K562 (cell line): ENCODE measurements around the gene ACTR3C. TPM values are rescaled to one million over a fixed set of nuclear protein-coding genes. Genes with fewer than 3 reads are reported as not detected.
A peak's percentile ranks its signal among the peaks of the same experiment; 100 is the strongest.

Source experiments
- ATAC-seq: fragments of 200-7000 bp; cut with Tn5 transposase; 3 replicates; pipeline ENCODE4 v1.9.1; 2020; ENCODE audit warnings: moderate library complexity
- Bru-seq: library from RNA; stranded (reverse); fragments of 400-500 nt; gene quantifications from one replicate; lab custom pipeline; 2021; lab: Mats Ljungman, UMichigan
- BruChase-seq, 2 experiments: library from RNA; stranded (reverse); fragments of 400-500 nt; gene quantifications; one replicate each; lab custom pipeline; 2021; lab: Mats Ljungman, UMichigan
- BruUV-seq: library from RNA; stranded (reverse); fragments of 400-500 nt; replicated peaks from 2 replicates; lab custom pipeline; 2021; lab: Mats Ljungman, UMichigan
- CTCF ChIA-PET: fragments of 300-600 bp; formaldehyde crosslinking; extraction: SDS; loops from one replicate; lab custom pipeline; 2021; ENCODE audit warnings: low intra/inter-chr PET ratio; lab: Yijun Ruan, JAX
- POLR2A ChIA-PET: fragments of 300-600, 350-650 bp; sonication (Branson Sonifier 250); formaldehyde crosslinking; extraction: SDS; loops from one replicate; lab custom pipeline; 2021; ENCODE audit warnings: antibody characterized with exemption, inconsistent platforms; lab: Yijun Ruan, JAX
- DNase-seq, 4 experiments: peaks; one replicate each; pipeline versions ENCODE4 v3.0.0 to v3.0.0-alpha.2; 2011 to 2018; ENCODE audit warnings: low spot score in 3 of 4, mixed read lengths in 3 of 4; ENCODE audit errors: extremely low read depth in 1 of 4
- FAIRE-seq: peaks from 2 replicates; lab custom pipeline; 2011; peaks lifted over from hg19 to GRCh38; lab: Jason Lieb, UNC
- H2AFZ ChIP-seq: 2 replicates; pipeline ENCODE4 v1.6.0; 2011; ENCODE audit warnings: low read depth, low read length, control low read depth, inconsistent platforms
- H3K27ac ChIP-seq: fragments of 200-600 bp; 3 replicates; pipeline ENCODE4 v1.8.0; 2011; ENCODE audit warnings: low read depth, mild to moderate bottlenecking, control low read depth, inconsistent platforms, low read length, moderate library complexity, mixed read lengths; ENCODE audit errors: extremely low read depth
- H3K27me3 ChIP-seq, 2 experiments: fragments of 300-600 bp in 1 of 2; 2 replicates in 1 of 2; 3 replicates in 1 of 2; pipeline versions ENCODE4 v1.6.0 to v1.8.0; 2011; ENCODE audit warnings: inconsistent platforms in 2 of 2, low read length in 2 of 2, mild to moderate bottlenecking in 1 of 2, mixed read lengths in 1 of 2, moderate library complexity in 1 of 2; ENCODE audit not compliant: control insufficient read depth in 2 of 2, insufficient read depth in 2 of 2
- H3K36me3 ChIP-seq: fragments of 300-600 bp; 3 replicates; pipeline ENCODE4 v1.8.0; 2011; ENCODE audit warnings: mild to moderate bottlenecking, low read length, inconsistent platforms; ENCODE audit not compliant: control insufficient read depth, insufficient read depth
- H3K4me1 ChIP-seq, 2 experiments: fragments of 200-600 bp in 1 of 2; replicated peaks in 1 of 2; 2 replicates in 1 of 2; 3 replicates in 1 of 2; pipeline versions ENCODE4 v1.5.1 to v1.8.0; 2011; ENCODE audit warnings: inconsistent platforms in 2 of 2, low read length in 2 of 2, mild to moderate bottlenecking in 1 of 2, mixed read lengths in 1 of 2, moderate library complexity in 1 of 2; ENCODE audit not compliant: control insufficient read depth in 2 of 2, insufficient read depth in 2 of 2
- H3K4me2 ChIP-seq: 2 replicates; pipeline ENCODE4 v1.6.1; 2011; ENCODE audit warnings: low read length, control low read depth, inconsistent platforms, mixed read lengths; ENCODE audit not compliant: insufficient read depth
- H3K4me3 ChIP-seq: fragments of 200-600 bp; sonication (generic), shearing (Covaris generic); 2 replicates; pipeline ENCODE4 v1.5.1; 2016; ENCODE audit warnings: control low read depth, inconsistent platforms
- H3K79me2 ChIP-seq: fragments of 200-600 bp; 3 replicates; pipeline ENCODE4 v1.8.0; 2011; ENCODE audit warnings: low read length, inconsistent platforms; ENCODE audit not compliant: control insufficient read depth, insufficient read depth
- H3K9ac ChIP-seq, 2 experiments: 2 replicates each; pipeline versions ENCODE4 v1.6.0 to v1.6.1; 2011; ENCODE audit warnings: low read depth in 2 of 2, low read length in 2 of 2, control low read depth in 1 of 2, inconsistent platforms in 1 of 2, mild to moderate bottlenecking in 1 of 2, mixed read lengths in 1 of 2; ENCODE audit not compliant: insufficient read depth in 1 of 2
- H3K9me1 ChIP-seq: one replicate; pipeline ENCODE4 v1.6.0; 2011; ENCODE audit warnings: inconsistent platforms, mild to moderate bottlenecking, low read length, moderate library complexity; ENCODE audit not compliant: control insufficient read depth, insufficient read depth
- H3K9me3 ChIP-seq: replicated peaks from 2 replicates; pipeline ENCODE4 v1.5.1; 2011; ENCODE audit warnings: low read depth, low read length, inconsistent platforms; ENCODE audit not compliant: control insufficient read depth, insufficient read depth
- H4K20me1 ChIP-seq: replicated peaks from 2 replicates; pipeline ENCODE4 v1.6.1; 2011; ENCODE audit warnings: low read length, inconsistent platforms, mixed read lengths; ENCODE audit not compliant: control insufficient read depth, insufficient read depth
- CBX3 ChIP-seq, 2 experiments: IDR thresholded peaks; 1 replicate in 1 of 2; 2 replicates in 1 of 2; pipeline ENCODE4 v1.6.1; 2012; ENCODE audit warnings: inconsistent platforms in 2 of 2, low read length in 2 of 2, borderline replicate concordance in 1 of 2, control low read depth in 1 of 2
- CREBBP ChIP-seq: IDR thresholded peaks from one replicate; pipeline ENCODE4 v1.6.1; 2012; ENCODE audit warnings: low read depth, mild to moderate bottlenecking, control low read depth, inconsistent platforms, low read length
- GABPB1 ChIP-seq: sonication (generic); formaldehyde crosslinking; IDR thresholded peaks from 2 replicates; pipeline ENCODE4 v1.8.0; 2022; ENCODE audit warnings: mild to moderate bottlenecking, missing genetic modification reagents
- HIVEP1 ChIP-seq: fragments of 250-450 bp; sonication (Bioruptor Pico); IDR thresholded peaks from 2 replicates; pipeline ENCODE4 v1.4.0; 2020; ENCODE audit warnings: mild to moderate bottlenecking
- HNRNPLL ChIP-seq: fragments of 200-400 bp; formaldehyde crosslinking; IDR thresholded peaks from 2 replicates; pipeline ENCODE4 v1.6.1; 2017; ENCODE audit warnings: low read length, low read depth, mild to moderate bottlenecking; ENCODE audit not compliant: poor library complexity, severe bottlenecking
- HSF4 ChIP-seq: fragments of 250-450 bp; sonication (Bioruptor Pico); IDR thresholded peaks from 2 replicates; pipeline ENCODE4 v2.1.2; 2022; ENCODE audit warnings: mild to moderate bottlenecking, moderate library complexity, borderline replicate concordance
- MECOM ChIP-seq: fragments of 250-450 bp; sonication (Bioruptor Pico); IDR thresholded peaks from 2 replicates; pipeline ENCODE4 v1.8.0; 2022; ENCODE audit warnings: inconsistent platforms
- MXI1 ChIP-seq: IDR thresholded peaks from 2 replicates; pipeline ENCODE4 v1.6.1; 2011; ENCODE audit warnings: low read depth, mild to moderate bottlenecking, improper control_type of control experiment, low read length
- NR4A1 ChIP-seq, 2 experiments: fragments of 250-450 bp in 1 of 2; fragments of 450-650 bp in 1 of 2; sonication (Bioruptor Pico) in 1 of 2; IDR thresholded peaks; 2 replicates each; pipeline versions ENCODE4 v1.4.0 to v1.6.1; 2016 to 2020; ENCODE audit warnings: mild to moderate bottlenecking in 2 of 2, missing compliant biosample characterization in 1 of 2, missing genetic modification characterization in 1 of 2, moderate library complexity in 1 of 2
- PCBP1 ChIP-seq: fragments of 200-400 bp; formaldehyde crosslinking; IDR thresholded peaks from 2 replicates; pipeline ENCODE4 v1.6.1; 2018; ENCODE audit warnings: mild to moderate bottlenecking, low read depth, low read length; ENCODE audit not compliant: poor library complexity, severe bottlenecking
- PTBP1 ChIP-seq: fragments of 200-400 bp; formaldehyde crosslinking; IDR thresholded peaks from 2 replicates; pipeline ENCODE4 v1.6.1; 2017; ENCODE audit warnings: low read depth, low read length
- SMARCA5 ChIP-seq: fragments of 450-650 bp; IDR thresholded peaks from 2 replicates; pipeline ENCODE4 v1.6.1; 2016
- XRCC5 ChIP-seq: fragments of 200-400 bp; formaldehyde crosslinking; IDR thresholded peaks from 2 replicates; pipeline ENCODE4 v1.6.1; 2017; ENCODE audit warnings: low read depth, mild to moderate bottlenecking, low read length
- ZNF263 ChIP-seq: sonication (generic); formaldehyde crosslinking; IDR thresholded peaks from 2 replicates; pipeline ENCODE4 v1.8.0; 2022; ENCODE audit warnings: mild to moderate bottlenecking, missing genetic modification reagents, borderline replicate concordance
- ZNF57 ChIP-seq: fragments of 450-650 bp; formaldehyde crosslinking; IDR thresholded peaks from 2 replicates; pipeline ENCODE4 v1.4.0; 2020; ENCODE audit warnings: mild to moderate bottlenecking, moderate library complexity
- ZNF764 ChIP-seq: fragments of 250-450 bp; sonication (Bioruptor Pico); IDR thresholded peaks from 2 replicates; pipeline ENCODE4 v1.4.0; 2020; ENCODE audit warnings: low read depth, mild to moderate bottlenecking, moderate library complexity
- ZNF785 ChIP-seq: fragments of 250-450 bp; sonication (Bioruptor Pico); IDR thresholded peaks from 2 replicates; pipeline ENCODE4 v1.4.0; 2020; ENCODE audit warnings: mild to moderate bottlenecking
- WGBS: fragments of 100-300 bp; shearing (Covaris generic); methylation state at CpG from one replicate; pipeline ENCODE4 v1.1.6; 2016; ENCODE audit warnings: low coverage, mixed read lengths; ENCODE audit not compliant: insufficient coverage; ENCODE audit errors: missing lambda C conversion rate; 5-methylcytosine and 5-hydroxymethylcytosine counted together
- in situ Hi-C: fragments of 300-500 bp; cut with MboI; formaldehyde crosslinking; loops from 4 replicates; pipeline ENCODE4 v1.15.0; 2018; ENCODE audit warnings: inconsistent platforms, mixed read lengths
- intact Hi-C: fragments of 100-400 bp; cut with micrococcal nuclease; formaldehyde crosslinking; loops from 2 replicates; pipeline ENCODE4 v1.14.2; 2022
- long read RNA-seq, 3 experiments: library from polyadenylated mRNA in 2 of 3; library from RNA in 1 of 3; unstranded in 2 of 3; stranded (forward) in 1 of 3; transcript quantifications; one replicate each; pipeline ENCODE4 v2.0.0, GENCODE V29; 2019 to 2022
- polyA minus RNA-seq, 3 experiments: library from RNA; depleted of rRNA, polyadenylated mRNA; stranded (reverse); fragments of >200 nt; gene quantifications; 2 replicates each; pipeline ENCODE4 v1.2.3, GENCODE V29; 2011
- polyA plus RNA-seq, 8 experiments: library from polyadenylated mRNA; depleted of rRNA in 4 of 8; stranded (reverse) in 5 of 8; unstranded in 3 of 8; fragments of >200 nt; fragmentation: Nextera tagmentation in 2 of 8; fragmentation: Illumina TruSeq in 1 of 8; extraction: Ambion mirVana in 2 of 8; extraction: Trizol in 1 of 8; gene quantifications; 2 replicates each; pipeline versions ENCODE4 v1.2.1 to v1.2.3, GENCODE V29; 2011 to 2014; ENCODE audit warnings: inconsistent platforms in 1 of 8, missing spikeins in 1 of 8
- total RNA-seq, 7 experiments: library from RNA; depleted of rRNA in 6 of 7; stranded (reverse); fragments of >200 nt in 6 of 7; fragmentation: Illumina TruSeq in 2 of 7; extraction: Trizol in 2 of 7; gene quantifications; 2 replicates each; pipeline versions ENCODE4 v1.2.1 to v1.2.3, GENCODE V29; 2011 to 2021; ENCODE audit warnings: low replicate concordance in 1 of 7

ACTR3C gene
- 118 and 124 TPM in 2 replicates for total RNA-seq (2011; cell fraction: chromatin; rRNA removed; ENCODE audit: low replicate concordance)
- total RNA-seq (2011; cell fraction: nucleolus; rRNA removed) = 77.7 and 87.2 TPM in 2 replicates
- total RNA-seq (2011; cell fraction: nucleoplasm; rRNA removed) = 81.8 and 110 TPM in 2 replicates
- total RNA-seq (2014; rRNA removed) (12.1 and 12.9 TPM in 2 replicates), total RNA-seq (2014; rRNA removed; fragmentation: Illumina TruSeq; extraction: Trizol) (14.2 and 16.9 TPM in 2 replicates), total RNA-seq (2015; rRNA removed; fragmentation: Illumina TruSeq; extraction: Trizol) (14.8 and 16.8 TPM in 2 replicates), total RNA-seq (2021) (10.0 and 10.8 TPM in 2 replicates), polyA plus RNA-seq (2011; rRNA removed) (28.1 and 35.4 TPM in 2 replicates), polyA plus RNA-seq (2014; fragmentation: Illumina TruSeq; extraction: Trizol) (12.2 and 13.4 TPM in 2 replicates), polyA plus RNA-seq (2014; fragmentation: Nextera tagmentation; extraction: Ambion mirVana) (10 to 100 TPM in 1 of 2 experiments, 1 to 10 TPM in 1; 9.0 to 13.3 TPM), polyA plus RNA-seq (2014; rRNA removed) (14.9 and 16.9 TPM in 2 replicates), polyA minus RNA-seq (2011; rRNA and poly(A)+ RNA removed) (61.6 and 72.6 TPM in 2 replicates), Bru-seq, nascent RNA (percentile 65 among the genes with signal in this experiment), BruChase-seq, experiment 1, labeled RNA remaining after a 2-hour chase (percentile 74 among the genes with signal in this experiment), BruChase-seq, experiment 2, labeled RNA remaining after a 6-hour chase (percentile 71 among the genes with signal in this experiment)
- 13.0 and 26.1 TPM in 2 replicates for polyA plus RNA-seq (2011; cell fraction: cytosol; rRNA removed)
- polyA plus RNA-seq (2011; cell fraction: nucleus; rRNA removed) = 30.3 and 45.3 TPM in 2 replicates
- 13.2 and 18.9 TPM in 2 replicates for polyA plus RNA-seq (2012)
- 16.9 and 22.1 TPM in 2 replicates for polyA minus RNA-seq (2011; cell fraction: cytosol; rRNA and poly(A)+ RNA removed)
- polyA minus RNA-seq (2011; cell fraction: nucleus; rRNA and poly(A)+ RNA removed) = 75.1 and 126 TPM in 2 replicates
- long read RNA-seq, experiment 1, full-length matches to known transcripts = 2 of 20 reads
- long read RNA-seq, experiment 1, partial matches to known transcripts = 1 of 20 reads
- long read RNA-seq, experiment 1, other reads (novel, unspliced or antisense) = 17 of 20 reads
- long read RNA-seq, experiment 2, partial matches to known transcripts = 3 of 10 reads
- long read RNA-seq, experiment 2, other reads (novel, unspliced or antisense) = 7 of 10 reads
- long read RNA-seq, experiment 3, partial matches to known transcripts = 1 of 9 reads
- long read RNA-seq, experiment 3, other reads (novel, unspliced or antisense) = 8 of 9 reads

DNA sequence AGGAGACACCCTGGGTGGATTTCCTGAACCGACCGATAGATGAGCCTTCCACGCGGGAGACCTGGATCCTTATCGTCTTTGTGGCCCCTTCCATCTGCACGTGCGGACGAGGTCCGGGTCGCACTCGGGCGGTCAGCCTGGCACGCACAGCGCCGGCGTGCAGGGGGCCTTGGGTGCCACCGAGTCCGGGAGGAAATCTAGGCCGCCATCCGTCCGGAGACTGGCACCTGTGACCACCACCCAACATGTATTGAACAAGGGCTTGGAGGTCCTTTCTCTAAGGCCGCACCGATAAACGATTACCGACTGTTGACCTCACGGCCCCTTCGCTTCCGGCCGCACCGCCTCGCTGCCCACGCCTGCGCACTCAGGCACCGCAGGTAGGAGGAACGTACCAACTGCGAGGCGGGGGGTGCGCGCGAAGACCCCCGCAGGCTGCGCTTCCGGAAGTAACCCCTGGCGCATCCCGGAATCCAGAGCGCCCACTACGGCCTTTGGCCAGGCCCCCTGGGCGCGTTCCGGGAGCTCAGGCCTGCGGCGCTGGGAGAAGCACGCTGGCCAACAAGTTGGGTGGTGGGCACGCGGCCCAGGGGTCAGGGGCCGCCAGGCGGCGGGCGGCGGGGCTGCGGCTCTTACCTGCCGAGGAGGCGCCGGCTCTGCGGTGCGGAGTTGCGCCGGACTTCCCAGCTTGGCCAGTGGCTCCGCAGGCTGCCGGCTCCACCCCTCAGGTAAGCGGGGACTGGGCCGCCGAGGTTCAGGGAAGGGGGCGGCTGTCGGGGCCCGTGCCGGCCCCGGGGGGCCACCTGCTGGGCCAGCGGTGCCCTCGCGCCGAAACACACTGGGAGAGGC lies at the start of gene ACTR3C, which contains the start of gene LRRC61:
Gene ACTR3C, minus strand, starts transcription at position 713 of the 849 bp plus-strand sequence. CDS start 28,249 bp downstream, outside the sequence.
Gene LRRC61, plus strand, starts transcription at position 523 of the 849 bp plus-strand sequence. CDS start 13,507 bp downstream, outside the sequence.
- BruUV-seq = TSS peak; percentile 76
- peaks cover 50% of the 10 kb centered on the region for H3K36me3 ChIP-seq
- no peaks in the 10 kb centered on the region for H3K9me1 ChIP-seq
- ATAC-seq = peak; percentile 83
- no peaks in the 10 kb centered on the region for H4K20me1 ChIP-seq
- intact Hi-C loops = loop anchor here (1.0 to 5.0 kb wide), 4 partner anchors 11 to 634 kb away; partner anchors contain the start of gene REPIN1
- H3K27ac ChIP-seq = peak within 1 kb of the TSS; percentile 99
- POLR2A ChIA-PET = interaction anchor here (0.5 to 5.9 kb wide), 12 partner anchors 9 to 1196 kb away, joined by 3 to 35 read pairs (median 3); partner anchors contain the start of genes FASTK and REPIN1
- H3K4me2 ChIP-seq = peak within 1 kb of the TSS; percentile 100
- peak within 1 kb of the TSS; percentile 96 for H3K9ac ChIP-seq
- H3K9me3 ChIP-seq = no peaks in the 10 kb centered on the region
- H3K27me3 ChIP-seq = no peaks in the 10 kb centered on the region
- CTCF ChIA-PET = interaction anchor here (1.4 kb wide), 1 partner anchor 37 kb away, joined by 3 read pairs; no protein-coding TSS in a partner anchor
- H3K4me3 ChIP-seq = peak within 1 kb of the TSS; percentile 68
- peak within 1 kb of the TSS; percentile 79 for H2AFZ ChIP-seq
- FAIRE-seq = peak; percentile 32
- in situ Hi-C loops = loop anchor here (5.0 kb wide), 1 partner anchor 36 kb away; no protein-coding TSS in a partner anchor
- peaks cover 88% of the 10 kb centered on the region for H3K79me2 ChIP-seq
- peak; percentile 89 to 97 (median 94) for DNase-seq
- WGBS = 1% methylated on average over 82 of the region's 82 CpGs
- peaks cover 48 to 54% of the 10 kb centered on the region in 2 experiments for H3K4me1 ChIP-seq
- TF ChIP-seq GABPB1 (CRISPR knock-in tag) (peak; percentile 90), ZNF263 (CRISPR knock-in tag) (peak; percentile 80), NR4A1 (CRISPR knock-in tag; IDR thresholded peaks at IDR 0.05) (peak; percentile 84; the same call in 1 of the 2 replicates), NR4A1 (tag; IDR thresholded peaks at IDR 0.05) (peak; percentile 96), XRCC5 (no peak), MECOM (CRISPR knock-in tag) (peak; percentile 91), PCBP1 (peak; percentile 89), HNRNPLL (peak; percentile 52), HIVEP1 (CRISPR knock-in tag) (peak; percentile 89), SMARCA5 (peak; percentile 42), PTBP1 (no peak), CBX3 (IDR thresholded peaks at IDR 0.05; ENCODE audit: borderline replicate concordance in 1 of 2, low read length in 2 of 2) (peak in 1 of 2 experiments; percentile 92; a peak in 1 of 3 replicates), ZNF57 (CRISPR knock-in tag) (no peak), CREBBP (no peak), ZNF785 (no peak), HSF4 (CRISPR knock-in tag) (peak; percentile 51; the same call in 1 of the 2 replicates), MXI1 (no peak; the same call in 1 of the 2 replicates), ZNF764 (CRISPR knock-in tag) (peak; percentile 48; the same call in 1 of the 2 replicates)
